ENCODE measurements around the gene NCLN. TPM values are rescaled to one million over a fixed set of nuclear protein-coding genes. Genes with fewer than 3 reads are reported as not detected.
A peak's percentile ranks its signal among the peaks of the same experiment; 100 is the strongest.

The NCLN gene
- total and polyA plus RNA-seq, 8 donors = 29.1 to 121 (median 39.1) TPM

- H3K4me1 ChIP-seq = no peaks in the 10 kb centered on the region
- ATAC-seq (no peak), DNase-seq (peak in 1 of 4 donors; percentile 70)
- no peak overlapping the region for H3K27ac ChIP-seq
- no peaks in the 10 kb centered on the region for H3K9me3 ChIP-seq
- intact Hi-C loops (cut with DNase I) = no loop called here
- H3K27me3 ChIP-seq = no peaks in the 10 kb centered on the region
- H3K36me3 ChIP-seq = peaks cover 0 to 98% of the 10 kb centered on the region in 2 donors
- H3K4me3 ChIP-seq = no peak overlapping the region
- TF ChIP-seq, protein P1, sequence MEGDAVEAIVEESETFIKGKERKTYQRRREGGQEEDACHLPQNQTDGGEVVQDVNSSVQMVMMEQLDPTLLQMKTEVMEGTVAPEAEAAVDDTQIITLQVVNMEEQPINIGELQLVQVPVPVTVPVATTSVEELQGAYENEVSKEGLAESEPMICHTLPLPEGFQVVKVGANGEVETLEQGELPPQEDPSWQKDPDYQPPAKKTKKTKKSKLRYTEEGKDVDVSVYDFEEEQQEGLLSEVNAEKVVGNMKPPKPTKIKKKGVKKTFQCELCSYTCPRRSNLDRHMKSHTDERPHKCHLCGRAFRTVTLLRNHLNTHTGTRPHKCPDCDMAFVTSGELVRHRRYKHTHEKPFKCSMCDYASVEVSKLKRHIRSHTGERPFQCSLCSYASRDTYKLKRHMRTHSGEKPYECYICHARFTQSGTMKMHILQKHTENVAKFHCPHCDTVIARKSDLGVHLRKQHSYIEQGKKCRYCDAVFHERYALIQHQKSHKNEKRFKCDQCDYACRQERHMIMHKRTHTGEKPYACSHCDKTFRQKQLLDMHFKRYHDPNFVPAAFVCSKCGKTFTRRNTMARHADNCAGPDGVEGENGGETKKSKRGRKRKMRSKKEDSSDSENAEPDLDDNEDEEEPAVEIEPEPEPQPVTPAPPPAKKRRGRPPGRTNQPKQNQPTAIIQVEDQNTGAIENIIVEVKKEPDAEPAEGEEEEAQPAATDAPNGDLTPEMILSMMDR (IDR thresholded peaks at IDR 0.05) = no peak
These were observed 18.3 kb downstream of the NCLN start for GRCh38 chr19:3203805-3204645.

- Histone ChIP-seq H3K4me3 (no peak overlapping the region), H3K9me3 (no peaks in the 10 kb centered on the region), H3K27ac (no peak overlapping the region), H3K36me3 (peaks cover 0 to 98% of the 10 kb centered on the region in 2 donors), H3K27me3 (no peaks in the 10 kb centered on the region), H3K4me1 (no peaks in the 10 kb centered on the region)
- DNase-seq (peak in 1 of 4 donors; percentile 62), ATAC-seq (no peak)
- intact Hi-C loops (cut with DNase I) = no loop called here
- TF ChIP-seq, protein P1 (IDR thresholded peaks at IDR 0.05) = no peak
These were observed 19.0 kb downstream of the NCLN start for GRCh38 chr19:3204646-3205275.

- H3K27me3 ChIP-seq = no peaks in the 10 kb centered on the region
- no peaks in the 10 kb centered on the region for H3K9me3 ChIP-seq
- peak in 1 of 4 donors; percentile 75 for DNase-seq
- no peaks in the 10 kb centered on the region for H3K4me1 ChIP-seq
- H3K4me3 ChIP-seq = no peak overlapping the region
- peaks cover 0 to 82% of the 10 kb centered on the region in 2 donors for H3K36me3 ChIP-seq
- H3K27ac ChIP-seq = no peak overlapping the region
- TF ChIP-seq, protein P1 (IDR thresholded peaks at IDR 0.05) = no peak
- intact Hi-C loops (cut with DNase I) = no loop called here
- no peak for ATAC-seq
These were observed 20.7 kb downstream of the NCLN start for GRCh38 chr19:3206216-3206953.

GRCh38 chr19:3207461-3208242 is 21.9 kb downstream of the NCLN start:
- ATAC-seq (no peak), DNase-seq (peak in 1 of 4 donors; percentile 76)
- H3K4me3 ChIP-seq = no peak overlapping the region
- intact Hi-C loops (cut with DNase I) = no loop called here
- no peaks in the 10 kb centered on the region for H3K9me3 ChIP-seq
- peaks cover 0 to 69% of the 10 kb centered on the region in 2 donors for H3K36me3 ChIP-seq
- TF ChIP-seq, protein P1 (IDR thresholded peaks at IDR 0.05) = no peak
- no peak overlapping the region for H3K27ac ChIP-seq
- H3K27me3 ChIP-seq = no peaks in the 10 kb centered on the region
- H3K4me1 ChIP-seq = no peaks in the 10 kb centered on the region
